ENCODE measurements around the gene IL6ST. TPM values are rescaled to one million over a fixed set of nuclear protein-coding genes. Genes with fewer than 3 reads are reported as not detected.
A peak's percentile ranks its signal among the peaks of the same experiment; 100 is the strongest.

Gene IL6ST
- polyA plus RNA-seq, 1 donor (not counting 4 experiments of a cell fraction or from before 2014, with no cell fraction given), result 41.3 TPM

GRCh38 chr5:55973296-55973695 is 21.5 kb downstream of the IL6ST start:
- TF ChIP-seq CTCF (optimal IDR thresholded peaks at IDR 0.05 in 1 of 3, IDR thresholded peaks at IDR 0.05 in 1 of 3, conservative IDR thresholded peaks at IDR 0.05 in 1 of 3; ENCODE audit: extremely low read depth in 1 of 3, insufficient read depth in 2 of 3, low read length in 3 of 3), result no peak
- TF ChIP-seq EZH2 (IDR thresholded peaks at IDR 0.05; ENCODE audit: low read length), result no peak
- FAIRE-seq (no peak), DNase-seq (ENCODE audit: low read depth, low spot score) (no peak)
- Histone ChIP-seq H4K20me1 (ENCODE audit: control insufficient read depth, extremely low read depth, insufficient read depth, low read length) (no peaks in the 10 kb centered on the region), H3K27me3 (ENCODE audit: control insufficient read depth, extremely low read depth, insufficient read depth, low read length) (no peaks in the 10 kb centered on the region), H3K4me3 (ENCODE audit: control insufficient read depth in 2 of 3, extremely low read depth in 1 of 3, insufficient read depth in 2 of 3, low read depth in 1 of 3, low read length in 3 of 3) (no peak overlapping the region), H3K9me1 (ENCODE audit: control insufficient read depth, extremely low read depth, insufficient read depth, low read length) (no peaks in the 10 kb centered on the region), H3K27ac (ENCODE audit: control insufficient read depth, insufficient read depth, low read length) (no peak overlapping the region), H3K79me2 (ENCODE audit: control insufficient read depth, insufficient read depth, low read length) (peaks cover 17% of the 10 kb centered on the region), H3K36me3 (ENCODE audit: control insufficient read depth in 2 of 2, extremely low read depth in 1 of 2, insufficient read depth in 2 of 2, low read length in 2 of 2) (peaks cover 4 to 6% of the 10 kb centered on the region in 2 experiments), H3K4me2 (ENCODE audit: control insufficient read depth, extremely low read depth, insufficient read depth, low read depth, low read length) (no peak overlapping the region), H3K9me3 (ENCODE audit: control insufficient read depth, low read depth, low read length) (no peaks in the 10 kb centered on the region), H2AFZ (ENCODE audit: control insufficient read depth, low read length) (no peak overlapping the region), H3K9ac (ENCODE audit: control insufficient read depth, extremely low read depth, insufficient read depth, low read length) (no peak overlapping the region), H3K4me1 (ENCODE audit: control insufficient read depth, extremely low read depth, insufficient read depth, low read length) (no peaks in the 10 kb centered on the region)
- dilution Hi-C loops (cut with MboI; ENCODE audit: extremely low pct_ligation_motif_present, low sequenced_read_pairs), result no loop called here

DNA sequence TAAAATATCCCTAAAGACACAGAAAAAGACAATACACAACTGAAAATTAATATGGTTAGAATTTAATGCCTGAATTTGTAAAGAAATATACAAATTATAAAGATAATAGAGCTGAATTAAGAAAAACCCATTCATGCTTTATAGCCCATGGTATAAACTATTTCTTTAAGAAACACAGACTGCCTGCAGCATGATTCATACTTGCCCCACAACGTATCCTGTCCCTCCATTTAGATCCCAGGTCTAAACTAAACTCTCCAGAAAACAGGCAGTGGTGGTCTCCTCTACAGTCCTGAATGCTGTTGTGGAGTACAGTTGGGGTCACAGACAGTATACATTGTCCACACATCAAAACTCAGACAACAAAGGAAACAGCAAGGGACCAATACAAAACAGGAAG is 24.8 kb downstream of the IL6ST start:
- no peak for TF ChIP-seq CTCF (optimal IDR thresholded peaks at IDR 0.05 in 1 of 3, IDR thresholded peaks at IDR 0.05 in 1 of 3, conservative IDR thresholded peaks at IDR 0.05 in 1 of 3; ENCODE audit: extremely low read depth in 1 of 3, insufficient read depth in 2 of 3, low read length in 3 of 3)
- TF ChIP-seq EZH2 (IDR thresholded peaks at IDR 0.05; ENCODE audit: low read length), result no peak
- peaks cover 3 to 10% of the 10 kb centered on the region in 2 experiments for H3K36me3 ChIP-seq (ENCODE audit: control insufficient read depth in 2 of 2, extremely low read depth in 1 of 2, insufficient read depth in 2 of 2, low read length in 2 of 2)
- DNase-seq (ENCODE audit: low read depth, low spot score), result no peak

More for the DNA sequence above, 24.8 kb downstream of the IL6ST start:
- no peak overlapping the region for H3K4me3 ChIP-seq (ENCODE audit: control insufficient read depth in 2 of 3, extremely low read depth in 1 of 3, insufficient read depth in 2 of 3, low read depth in 1 of 3, low read length in 3 of 3)
- H3K27ac ChIP-seq (ENCODE audit: control insufficient read depth, insufficient read depth, low read length), result no peak overlapping the region
- H3K4me1 ChIP-seq (ENCODE audit: control insufficient read depth, extremely low read depth, insufficient read depth, low read length), result peaks cover 8% of the 10 kb centered on the region
- H3K4me2 ChIP-seq (ENCODE audit: control insufficient read depth, extremely low read depth, insufficient read depth, low read depth, low read length), result peak overlapping the region; percentile 29
- no peak for FAIRE-seq
- no peaks in the 10 kb centered on the region for H3K9me1 ChIP-seq (ENCODE audit: control insufficient read depth, extremely low read depth, insufficient read depth, low read length)
- peak overlapping the region; percentile 59 for H2AFZ ChIP-seq (ENCODE audit: control insufficient read depth, low read length)
- no peaks in the 10 kb centered on the region for H3K9me3 ChIP-seq (ENCODE audit: control insufficient read depth, low read depth, low read length)
- no peaks in the 10 kb centered on the region for H3K27me3 ChIP-seq (ENCODE audit: control insufficient read depth, extremely low read depth, insufficient read depth, low read length)
- no peak overlapping the region for H3K9ac ChIP-seq (ENCODE audit: control insufficient read depth, extremely low read depth, insufficient read depth, low read length)
- H3K79me2 ChIP-seq (ENCODE audit: control insufficient read depth, insufficient read depth, low read length), result peaks cover 8% of the 10 kb centered on the region
- H4K20me1 ChIP-seq (ENCODE audit: control insufficient read depth, extremely low read depth, insufficient read depth, low read length), result no peaks in the 10 kb centered on the region
- dilution Hi-C loops (cut with MboI; ENCODE audit: extremely low pct_ligation_motif_present, low sequenced_read_pairs), result no loop called here

Measured in keratinocyte (primary cell).